ENCODE measurements around the gene PTK6. TPM values are rescaled to one million over a fixed set of nuclear protein-coding genes. Genes with fewer than 3 reads are reported as not detected.

PTK6 gene
- total and polyA plus RNA-seq, 2 experiments from 2014 or later: 0.27 to 1.1 TPM

GRCh38 chr20:63558804-63559484, 21.8 kb upstream of the PTK6 start:
- Histone ChIP-seq H3K4me1 (ENCODE audit: insufficient read depth) (no peaks in the 10 kb centered on the region), H3K79me2 (no peaks in the 10 kb centered on the region), H3K4me3 (no peak overlapping the region), H3K9me3 (ENCODE audit: low read depth) (no peaks in the 10 kb centered on the region), H3K4me2 (no peak overlapping the region), H3K27me3 (no peaks in the 10 kb centered on the region), H3K9me2 (replicated peaks; ENCODE audit: insufficient read depth) (no peaks in the 10 kb centered on the region), H4K20me1 (ENCODE audit: insufficient read depth, poor library complexity, severe bottlenecking) (no peaks in the 10 kb centered on the region), H2AFZ (no peak overlapping the region), H3K36me3 (replicated peaks; ENCODE audit: insufficient read depth, low read depth) (no peaks in the 10 kb centered on the region), H3K27ac (no peak overlapping the region)
- 94% methylated on average over 12 of the region's 14 CpGs for WGBS (ENCODE audit: low lambda C conversion rate, missing lambda C conversion rate)
- DNase-seq (ENCODE audit: low spot score): no peak
- TF ChIP-seq CTCF (IDR thresholded peaks at IDR 0.05; ENCODE audit: poor library complexity) (no peak), EZH2 (IDR thresholded peaks at IDR 0.05; ENCODE audit: borderline replicate concordance) (no peak), EZH2phosphoT487 (IDR thresholded peaks at IDR 0.05; ENCODE audit: low read depth, severe bottlenecking, unreplicated experiment) (no peak)

- no peak for DNase-seq (ENCODE audit: low spot score)
- Histone ChIP-seq H4K20me1 (ENCODE audit: insufficient read depth, poor library complexity, severe bottlenecking) (no peaks in the 10 kb centered on the region), H3K9me2 (replicated peaks; ENCODE audit: insufficient read depth) (no peaks in the 10 kb centered on the region), H3K4me3 (no peak overlapping the region), H2AFZ (no peak overlapping the region), H3K36me3 (replicated peaks; ENCODE audit: insufficient read depth, low read depth) (no peaks in the 10 kb centered on the region), H3K4me2 (no peak overlapping the region), H3K27ac (no peak overlapping the region), H3K4me1 (ENCODE audit: insufficient read depth) (no peaks in the 10 kb centered on the region), H3K27me3 (no peaks in the 10 kb centered on the region), H3K9me3 (ENCODE audit: low read depth) (no peaks in the 10 kb centered on the region), H3K79me2 (no peaks in the 10 kb centered on the region)
- 91% methylated on average over 9 of the region's 19 CpGs for WGBS (ENCODE audit: low lambda C conversion rate, missing lambda C conversion rate)
- no peak for TF ChIP-seq CTCF (IDR thresholded peaks at IDR 0.05; ENCODE audit: poor library complexity)
- no peak for TF ChIP-seq EZH2phosphoT487 (IDR thresholded peaks at IDR 0.05; ENCODE audit: low read depth, severe bottlenecking, unreplicated experiment)
- no peak for TF ChIP-seq EZH2 (IDR thresholded peaks at IDR 0.05; ENCODE audit: borderline replicate concordance)
These were observed 20.3 kb upstream of the PTK6 start for GRCh38 chr20:63557481-63557891.

- Histone ChIP-seq H3K4me3 (no peak overlapping the region), H3K4me1 (ENCODE audit: insufficient read depth) (no peaks in the 10 kb centered on the region), H4K20me1 (ENCODE audit: insufficient read depth, poor library complexity, severe bottlenecking) (no peaks in the 10 kb centered on the region), H3K4me2 (no peak overlapping the region), H3K27me3 (no peaks in the 10 kb centered on the region), H2AFZ (no peak overlapping the region), H3K79me2 (no peaks in the 10 kb centered on the region), H3K9me2 (replicated peaks; ENCODE audit: insufficient read depth) (no peaks in the 10 kb centered on the region), H3K36me3 (replicated peaks; ENCODE audit: insufficient read depth, low read depth) (no peaks in the 10 kb centered on the region), H3K9me3 (ENCODE audit: low read depth) (no peaks in the 10 kb centered on the region), H3K27ac (no peak overlapping the region)
- TF ChIP-seq EZH2 (IDR thresholded peaks at IDR 0.05; ENCODE audit: borderline replicate concordance) (no peak), CTCF (IDR thresholded peaks at IDR 0.05; ENCODE audit: poor library complexity) (no peak), EZH2phosphoT487 (IDR thresholded peaks at IDR 0.05; ENCODE audit: low read depth, severe bottlenecking, unreplicated experiment) (no peak)
- DNase-seq (ENCODE audit: low spot score): no peak
- 88% methylated on average over 13 of the region's 23 CpGs for WGBS (ENCODE audit: low lambda C conversion rate, missing lambda C conversion rate)
These were observed 19.8 kb upstream of the PTK6 start for GRCh38 chr20:63556873-63557478.

Measured in hepatocyte (in vitro differentiated cells).